Epidermal melanocyte (primary cell): ENCODE results near the gene SERPINB2.
"Not testable (repeated sequence)": the region's sequence is repeated elsewhere in the genome, so short reads cannot be mapped to it uniquely, and the experiment has no call there.

Experiments
- DNase-seq: peaks from one replicate; pipeline ENCODE4 v3.0.0; 2011; ENCODE audit warnings: low spot score; ENCODE audit not compliant: insufficient read length

SERPINB2 gene

GRCh38 chr18:63888470-63889190 is 1.1 kb downstream of the SERPINB2 start:
- DNase-seq: no peak

GRCh38 chr18:63889626-63890025 is 2.1 kb downstream of the SERPINB2 start:
- DNase-seq: no peak

- no peak for DNase-seq
Measured at GRCh38 chr18:63890237-63890949, 2.9 kb downstream of the SERPINB2 start.

- DNase-seq: no peak
Measured at GRCh38 chr18:63890950-63891304, 3.4 kb downstream of the SERPINB2 start.

GRCh38 chr18:63892566-63892965 is 5.1 kb downstream of the SERPINB2 start:
- DNase-seq: no peak

- no peak for DNase-seq
Measured at GRCh38 chr18:63894106-63894772, 6.7 kb downstream of the SERPINB2 start.

GRCh38 chr18:63895190-63895589 is 7.7 kb downstream of the SERPINB2 start:
- DNase-seq: no peak

GRCh38 chr18:63897072-63897471 is 9.6 kb downstream of the SERPINB2 start:
- DNase-seq: no peak

GRCh38 chr18:63899206-63899605 is 11.7 kb downstream of the SERPINB2 start:
- DNase-seq: no peak

GRCh38 chr18:63903851-63904570 is 16.5 kb downstream of the SERPINB2 start:
- no peak for DNase-seq

GRCh38 chr18:63904694-63905093 is 17.2 kb downstream of the SERPINB2 start:
- DNase-seq: no peak

GRCh38 chr18:63905361-63905760 is 17.9 kb downstream of the SERPINB2 start:
- DNase-seq: no peak

- DNase-seq: no peak
Measured at GRCh38 chr18:63906056-63906455, 18.6 kb downstream of the SERPINB2 start.

GRCh38 chr18:63907664-63908063 is 20.2 kb downstream of the SERPINB2 start, which contains the start of gene SERPINB10:
Gene SERPINB10, plus strand, starts transcription at chr18:63907958. Its CDS starts 7,553 bp downstream, at chr18:63915511.
- DNase-seq: no peak

- DNase-seq: no peak
Measured at GRCh38 chr18:63908858-63909257, 21.4 kb downstream of the SERPINB2 start.

- no peak for DNase-seq
Measured at GRCh38 chr18:63909870-63910269, 22.4 kb downstream of the SERPINB2 start.

GRCh38 chr18:63917817-63918216 is 30.3 kb downstream of the SERPINB2 start:
- no peak for DNase-seq

GRCh38 chr18:63922049-63922448 is 34.5 kb downstream of the SERPINB2 start:
- no peak for DNase-seq

GRCh38 chr18:63924551-63924950 is 37.0 kb downstream of the SERPINB2 start:
- no peak for DNase-seq

GRCh38 chr18:63928331-63928730 is 40.8 kb downstream of the SERPINB2 start:
- DNase-seq: no peak

- not testable (repeated sequence) for DNase-seq
Measured at GRCh38 chr18:63929369-63929768, 41.9 kb downstream of the SERPINB2 start.
